IMR-90 (cell line): ENCODE measurements around the gene ANKRD30A. TPM values are rescaled to one million over a fixed set of nuclear protein-coding genes. Genes with fewer than 3 reads are reported as not detected.

Experiments used
- ATAC-seq: fragments of 200-7000 bp; cut with Tn5 transposase; 2 replicates; pipeline ENCODE4 v1.9.1; 2020; ENCODE audit warnings: low read depth, mild to moderate bottlenecking, moderate library complexity
- BruUV-seq: library from RNA; stranded (reverse); fragments of 400-500 nt; replicated peaks from 2 replicates; lab custom pipeline; 2021; lab: Mats Ljungman, UMichigan
- CTCF ChIA-PET: fragments of 300-600 bp; formaldehyde crosslinking; extraction: SDS; loops from one replicate; lab custom pipeline; 2021; ENCODE audit warnings: antibody characterized with exemption; lab: Yijun Ruan, JAX
- POLR2A ChIA-PET: fragments of 300-600 bp; sonication (Branson Sonifier 250); formaldehyde crosslinking; loops from one replicate; lab custom pipeline; 2022; ENCODE audit warnings: antibody characterized with exemption; ENCODE audit not compliant: unreplicated experiment; lab: Charles Lee
- DNase-seq: peaks from one replicate; pipeline ENCODE4 v3.0.0; 2013
- H2AFZ ChIP-seq: replicated peaks from 2 replicates; pipeline ENCODE3; 2013; ENCODE audit warnings: low read length, mild to moderate bottlenecking; ENCODE audit not compliant: poor library complexity
- H2AK5ac ChIP-seq: 2 replicates; pipeline ENCODE4 v1.6.1; 2013; ENCODE audit warnings: low read depth, low read length, inconsistent platforms
- H2AK9ac ChIP-seq: replicated peaks from 2 replicates; pipeline ENCODE3; 2013; ENCODE audit warnings: mild to moderate bottlenecking, low read depth, low read length, moderate library complexity; ENCODE audit not compliant: poor library complexity
- H2BK120ac ChIP-seq: 2 replicates; pipeline ENCODE4 v1.6.1; 2013; ENCODE audit warnings: low read depth, low read length, inconsistent platforms
- H2BK15ac ChIP-seq: 3 replicates; pipeline ENCODE4 v1.6.1; 2013; ENCODE audit warnings: low read depth, low read length, inconsistent platforms
- H2BK20ac ChIP-seq: 2 replicates; pipeline ENCODE4 v1.6.1; 2013; ENCODE audit warnings: low read depth, mild to moderate bottlenecking, inconsistent platforms, low read length, moderate library complexity
- H2BK5ac ChIP-seq: 2 replicates; pipeline ENCODE4 v1.6.1; 2013; ENCODE audit warnings: mild to moderate bottlenecking, low read depth, low read length, inconsistent platforms; ENCODE audit not compliant: poor library complexity, severe bottlenecking
- H3K14ac ChIP-seq: replicated peaks from 2 replicates; pipeline ENCODE4 v1.6.1; 2013; ENCODE audit warnings: low read depth, low read length, inconsistent platforms
- H3K18ac ChIP-seq: 2 replicates; pipeline ENCODE4 v1.6.1; 2013; ENCODE audit warnings: low read depth, low read length, control low read depth
- H3K23ac ChIP-seq: 2 replicates; pipeline ENCODE4 v1.6.1; 2013; ENCODE audit warnings: low read depth, low read length, inconsistent platforms
- H3K27ac ChIP-seq: 2 replicates; pipeline ENCODE4 v1.5.1; 2013; ENCODE audit warnings: mild to moderate bottlenecking, control low read depth, low read length; ENCODE audit not compliant: insufficient read depth
- H3K27me3 ChIP-seq: 2 replicates; pipeline ENCODE4 v1.6.1; 2013; ENCODE audit warnings: low read length; ENCODE audit not compliant: control insufficient read depth, insufficient read depth
- H3K36me3 ChIP-seq: 2 replicates; pipeline ENCODE4 v1.6.1; 2013; ENCODE audit warnings: low read length, mixed read lengths; ENCODE audit not compliant: control insufficient read depth, insufficient read depth
- H3K4ac ChIP-seq: 2 replicates; pipeline ENCODE4 v1.6.1; 2013; ENCODE audit warnings: low read depth, low read length, inconsistent platforms
- H3K4me1 ChIP-seq: 2 replicates; pipeline ENCODE4 v1.6.1; 2013; ENCODE audit warnings: low read length, mixed read lengths; ENCODE audit not compliant: control insufficient read depth, insufficient read depth
- H3K4me2 ChIP-seq: 2 replicates; pipeline ENCODE4 v1.6.1; 2013; ENCODE audit warnings: low read depth, mild to moderate bottlenecking, control low read depth, low read length, moderate library complexity
- H3K4me3 ChIP-seq: 2 replicates; pipeline ENCODE4 v1.5.1; 2013; ENCODE audit warnings: low read depth, mild to moderate bottlenecking, control low read depth, low read length, moderate library complexity; ENCODE audit not compliant: insufficient read depth
- H3K56ac ChIP-seq: 2 replicates; pipeline ENCODE4 v1.6.1; 2013; ENCODE audit warnings: low read length, inconsistent platforms; ENCODE audit not compliant: insufficient read depth; ENCODE audit errors: extremely low read depth
- H3K79me1 ChIP-seq, 2 experiments: 2 replicates each; pipeline ENCODE4 v1.6.1; 2013; ENCODE audit warnings: low read length in 2 of 2, inconsistent platforms in 1 of 2, low read depth in 1 of 2
- H3K9ac ChIP-seq: 2 replicates; pipeline ENCODE4 v1.6.1; 2013; ENCODE audit warnings: low read depth, low read length, control low read depth
- H3K9me1 ChIP-seq: 2 replicates; pipeline ENCODE4 v1.6.1; 2013; ENCODE audit warnings: low read length, inconsistent platforms; ENCODE audit not compliant: insufficient read depth
- H3K9me3 ChIP-seq: 2 replicates; pipeline ENCODE4 v1.6.1; 2013; ENCODE audit warnings: low read length; ENCODE audit not compliant: control insufficient read depth, insufficient read depth
- H4K20me1 ChIP-seq: 2 replicates; pipeline ENCODE4 v1.6.1; 2013; ENCODE audit warnings: low read length, inconsistent platforms; ENCODE audit not compliant: insufficient read depth
- H4K5ac ChIP-seq: 2 replicates; pipeline ENCODE4 v1.6.1; 2013; ENCODE audit warnings: mild to moderate bottlenecking, low read depth, low read length, control low read depth
- H4K8ac ChIP-seq, 2 experiments: 2 replicates each; pipeline ENCODE4 v1.6.1; 2013; ENCODE audit warnings: low read depth in 2 of 2, low read length in 2 of 2, control low read depth in 1 of 2, inconsistent platforms in 1 of 2
- H4K91ac ChIP-seq: 2 replicates; pipeline ENCODE4 v1.6.1; 2013; ENCODE audit warnings: low read depth, low read length, inconsistent platforms; ENCODE audit not compliant: insufficient read depth
- BHLHE40 ChIP-seq: fragments of 150-350 bp; IDR thresholded peaks from 2 replicates; pipeline ENCODE4 v1.6.1; 2016; ENCODE audit warnings: mild to moderate bottlenecking, low read depth, low read length
- CEBPB ChIP-seq: IDR thresholded peaks from 2 replicates; pipeline ENCODE4 v1.6.1; 2012; ENCODE audit warnings: low read depth, low read length, improper control_type of control experiment
- CHD1 ChIP-seq: IDR thresholded peaks from 2 replicates; pipeline ENCODE4 v1.6.1; 2012; ENCODE audit warnings: low read depth, low read length, improper control_type of control experiment
- CTCF ChIP-seq: conservative IDR thresholded peaks from 2 replicates; pipeline ENCODE4 v1.5.1; 2012; ENCODE audit warnings: mild to moderate bottlenecking, low read depth, low read length, improper control_type of control experiment
- FOS ChIP-seq: fragments of 150-350 bp; IDR thresholded peaks from 2 replicates; pipeline ENCODE4 v1.6.1; 2016; ENCODE audit warnings: low read depth, low read length
- MAZ ChIP-seq: IDR thresholded peaks from 2 replicates; pipeline ENCODE4 v1.6.1; 2012; ENCODE audit warnings: low read depth, mild to moderate bottlenecking, low read length, improper control_type of control experiment, moderate library complexity, borderline replicate concordance
- NFE2L2 ChIP-seq: fragments of 150-350 bp; IDR thresholded peaks from 2 replicates; pipeline ENCODE4 v1.6.1; 2016; ENCODE audit warnings: low read depth, mild to moderate bottlenecking, low read length
- POLR2A ChIP-seq: IDR thresholded peaks from 2 replicates; pipeline ENCODE4 v1.6.1; 2012; ENCODE audit warnings: mild to moderate bottlenecking, low read depth, low read length
- RAD21 ChIP-seq: IDR thresholded peaks from 2 replicates; pipeline ENCODE4 v1.6.1; 2012; ENCODE audit warnings: low read length, improper control_type of control experiment
- RFX5 ChIP-seq: IDR thresholded peaks from 2 replicates; pipeline ENCODE4 v1.8.0; 2012; ENCODE audit warnings: low read depth, mild to moderate bottlenecking, low read length, moderate library complexity
- WGBS, 2 experiments: methylation state at CpG; one replicate each; pipeline versions ENCODE4 v1.1.5 to v1.1.7; 2013; ENCODE audit warnings: missing lambda C conversion rate in 2 of 2; ENCODE audit not compliant: insufficient read length in 1 of 2; ENCODE audit errors: extremely low coverage in 2 of 2; 5-methylcytosine and 5-hydroxymethylcytosine counted together
- dilution Hi-C: fragments of 300-500 bp; cut with HindIII; formaldehyde crosslinking; loops from one replicate; pipeline ENCODE4 v1.14.3; 2018; ENCODE audit warnings: low sequenced_read_pairs; ENCODE audit not compliant: unreplicated experiment
- in situ Hi-C: fragments of 300-500 bp; cut with MboI; formaldehyde crosslinking; loops from 3 replicates; pipeline ENCODE4 v1.14.3; 2019; ENCODE audit warnings: low sequenced_read_pairs, inconsistent platforms, mixed read lengths
- intact Hi-C: fragments of 100-400 bp; cut with micrococcal nuclease; formaldehyde crosslinking; loops from 2 replicates; pipeline ENCODE4 v1.10.0; 2022
- polyA plus RNA-seq, 3 experiments: library from polyadenylated mRNA; depleted of rRNA; stranded (reverse); fragments of >200 nt; gene quantifications; 2 replicates each; pipeline ENCODE4 v1.2.3, GENCODE V29; 2012; ENCODE audit warnings: low replicate concordance in 1 of 3
- total RNA-seq: library from RNA; depleted of rRNA; stranded (reverse); fragments of >200 nt; gene quantifications from 2 replicates; pipeline ENCODE4 v1.2.3, GENCODE V29; 2012

The ANKRD30A gene
- total and polyA plus RNA-seq, 2 of the 4 experiments (the other 2 are of a cell fraction): not detected

GRCh38 chr10:37275216-37275777, 149.9 kb downstream of the ANKRD30A start:
- H3K9me3 ChIP-seq: peaks cover 7% of the 10 kb centered on the region; the same call in 1 of the 2 replicates
- no peak overlapping the region for H2BK15ac ChIP-seq
- ChIA-PET POLR2A (no interaction called here), CTCF (no interaction called here)
- no peak overlapping the region for H4K91ac ChIP-seq
- no peak for TF ChIP-seq FOS
- no peak for TF ChIP-seq RFX5
- no peak for TF ChIP-seq BHLHE40
- no peak for TF ChIP-seq POLR2A
- no peak for TF ChIP-seq NFE2L2
- TF ChIP-seq CTCF: no peak
- no peak for TF ChIP-seq CEBPB
- TF ChIP-seq RAD21: no peak
- no peak for TF ChIP-seq CHD1
- no peak for TF ChIP-seq MAZ
- no peak overlapping the region for H3K14ac ChIP-seq
- H3K23ac ChIP-seq: no peak overlapping the region
- no peak overlapping the region for H3K4me3 ChIP-seq
- H3K27me3 ChIP-seq: no peaks in the 10 kb centered on the region
- DNase-seq: no peak
- no peak for ATAC-seq
- H3K18ac ChIP-seq: no peak overlapping the region
- H3K9ac ChIP-seq: no peak overlapping the region
- in situ Hi-C loops: no loop called here
- no peak overlapping the region for H2BK5ac ChIP-seq
- H3K79me1 ChIP-seq: no peaks in the 10 kb centered on the region
- no peak overlapping the region for H2BK20ac ChIP-seq
- no peak overlapping the region for H4K5ac ChIP-seq
- no peak overlapping the region for H2BK120ac ChIP-seq
- WGBS, 2 experiments: no CpG with 5 or more reads among the region's 17 CpGs
- no peaks in the 10 kb centered on the region for H3K4me1 ChIP-seq
- H2AK5ac ChIP-seq: no peak overlapping the region
- H3K9me1 ChIP-seq: no peaks in the 10 kb centered on the region
- dilution Hi-C loops: no loop called here
- intact Hi-C loops: no loop called here
- H3K4me2 ChIP-seq: no peak overlapping the region
- H3K36me3 ChIP-seq: no peaks in the 10 kb centered on the region
- no peak overlapping the region for H3K27ac ChIP-seq
- no peak overlapping the region for H3K4ac ChIP-seq
- H4K8ac ChIP-seq: no peak overlapping the region
- H2AK9ac ChIP-seq: no peak overlapping the region
- no peak overlapping the region for H3K56ac ChIP-seq
- no peak overlapping the region for H2AFZ ChIP-seq
- H4K20me1 ChIP-seq: no peaks in the 10 kb centered on the region
- BruUV-seq: no TSS peak
